H1 (cell line): Measurements from ENCODE around the gene GUCY2F.

Experiments
- BRCA1 ChIP-seq: IDR thresholded peaks from 2 replicates; pipeline ENCODE4 v1.6.1; 2012; ENCODE audit warnings: low read depth, low read length, improper control_type of control experiment
- CBX8 ChIP-seq: fragments of 300-800, 300-1000 bp; sonication (generic); IDR thresholded peaks from 2 replicates; pipeline ENCODE4 v1.7.1; 2016; ENCODE audit warnings: low read depth, low read length, borderline replicate concordance
- CTCF ChIP-seq, 3 experiments: IDR thresholded peaks; 1 replicate in 2 of 3; 2 replicates in 1 of 3; pipeline versions ENCODE4 v1.5.1 to v1.6.1; 2011; ENCODE audit warnings: low read length in 3 of 3, mild to moderate bottlenecking in 3 of 3, inconsistent platforms in 2 of 3, low read depth in 1 of 3, moderate library complexity in 1 of 3; ENCODE audit not compliant: insufficient read depth in 1 of 3; ENCODE audit errors: control extremely low read depth in 1 of 3
- EZH2 ChIP-seq: fragments of 200-600 bp; sonication (generic); IDR thresholded peaks from 2 replicates; pipeline ENCODE4 v1.7.1; 2012; ENCODE audit warnings: low read depth, mild to moderate bottlenecking, moderate library complexity, low read length, inconsistent platforms; ENCODE audit not compliant: severe bottlenecking
- POLR2A ChIP-seq, 2 experiments: IDR thresholded peaks; 1 replicate in 1 of 2; 2 replicates in 1 of 2; pipeline ENCODE4 v1.6.1; 2011; ENCODE audit warnings: low read depth in 2 of 2, low read length in 2 of 2, mild to moderate bottlenecking in 2 of 2; ENCODE audit errors: control extremely low read depth in 1 of 2
- RAD21 ChIP-seq, 2 experiments: IDR thresholded peaks in 1 of 2; conservative IDR thresholded peaks in 1 of 2; 2 replicates each; pipeline ENCODE4 v1.6.1; 2011; ENCODE audit warnings: low read depth in 2 of 2, low read length in 2 of 2, improper control_type of control experiment in 1 of 2, inconsistent platforms in 1 of 2, mild to moderate bottlenecking in 1 of 2, moderate library complexity in 1 of 2

- TF ChIP-seq EZH2 (no peak), CBX8 (no peak), BRCA1 (no peak), CTCF (IDR thresholded peaks at IDR 0.05; ENCODE audit: control extremely low read depth in 1 of 3, insufficient read depth in 1 of 3, low read depth in 1 of 3, low read length in 3 of 3) (no peak), RAD21 (IDR thresholded peaks at IDR 0.05 in 1 of 2, conservative IDR thresholded peaks at IDR 0.05 in 1 of 2; ENCODE audit: low read depth in 2 of 2, low read length in 2 of 2) (no peak), POLR2A (IDR thresholded peaks at IDR 0.05; ENCODE audit: control extremely low read depth in 1 of 2, low read depth in 2 of 2, low read length in 2 of 2) (no peak)
These were observed 130.3 kb downstream of the GUCY2F start for GRCh38 chrX:109351557-109351956.
